HG02588 (cell line): Measurements from ENCODE around the gene TBC1D9.
"Not testable (repeated sequence)": the region's sequence is repeated elsewhere in the genome, so short reads cannot be mapped to it uniquely, and the experiment has no call there.

Source experiments
- ATAC-seq: cut with Tn5 transposase; IDR thresholded peaks from one replicate; pipeline ENCODE4 v1.9.1; 2021; ENCODE audit warnings: mild to moderate bottlenecking, moderate library complexity; ENCODE audit not compliant: unreplicated experiment

Gene TBC1D9

GRCh38 chr4:140756319-140757231 lies at the start of gene TBC1D9:
Gene TBC1D9, minus strand, starts transcription at chr4:140756385. Its CDS starts 340 bp downstream, at chr4:140756045.
- peak; percentile 37 for ATAC-seq

GRCh38 chr4:140805293-140805692 lies 49.1 kb upstream of the TBC1D9 start:
- ATAC-seq, result no peak

- no peak for ATAC-seq
Observed at GRCh38 chr4:140802591-140802990, 46.4 kb upstream of the TBC1D9 start.

GRCh38 chr4:140800666-140801065 lies 44.5 kb upstream of the TBC1D9 start:
- peak; percentile 65 for ATAC-seq

- no peak for ATAC-seq
Observed at GRCh38 chr4:140799686-140800225, 43.6 kb upstream of the TBC1D9 start.

GRCh38 chr4:140793291-140793690 lies 37.1 kb upstream of the TBC1D9 start:
- no peak for ATAC-seq

GRCh38 chr4:140790765-140791164 lies 34.6 kb upstream of the TBC1D9 start:
- peak; percentile 91 for ATAC-seq

- ATAC-seq, result peak; percentile 15
Observed at GRCh38 chr4:140790171-140790570, 34.0 kb upstream of the TBC1D9 start.

GRCh38 chr4:140789759-140790158 lies 33.6 kb upstream of the TBC1D9 start:
- no peak for ATAC-seq

- not testable (repeated sequence) for ATAC-seq
Observed at GRCh38 chr4:140782787-140783186, 26.6 kb upstream of the TBC1D9 start.

GRCh38 chr4:140781596-140781995 lies 25.4 kb upstream of the TBC1D9 start:
- ATAC-seq, result no peak

- ATAC-seq, result peak; percentile 72
Observed at GRCh38 chr4:140777894-140778293, 21.7 kb upstream of the TBC1D9 start.

GRCh38 chr4:140777386-140777785 lies 21.2 kb upstream of the TBC1D9 start:
- ATAC-seq, result no peak

GRCh38 chr4:140776556-140776955 lies 20.4 kb upstream of the TBC1D9 start:
- ATAC-seq, result no peak

- no peak for ATAC-seq
Observed at GRCh38 chr4:140774956-140775355, 18.8 kb upstream of the TBC1D9 start.

- ATAC-seq, result no peak
Observed at GRCh38 chr4:140774510-140774909, 18.3 kb upstream of the TBC1D9 start.

GRCh38 chr4:140769209-140769608 lies 13.0 kb upstream of the TBC1D9 start:
- no peak for ATAC-seq

- ATAC-seq, result no peak
Observed at GRCh38 chr4:140764785-140765392, 8.7 kb upstream of the TBC1D9 start.

GRCh38 chr4:140762202-140762601 lies 6.0 kb upstream of the TBC1D9 start:
- no peak for ATAC-seq

GRCh38 chr4:140757232-140757630 lies 1.0 kb upstream of the TBC1D9 start:
- no peak for ATAC-seq

GRCh38 chr4:140755774-140756318 lies 339 bp downstream of the TBC1D9 start:
- ATAC-seq, result peak; percentile 57
